Nephron (organoid): ENCODE measurements around the gene SMIM38.

Source experiments
- H3K27ac Mint-ChIP-seq, 3 experiments: 2 replicates each; pipeline ENCODE4 v1.8.0; 2020; ENCODE audit warnings: mixed read lengths in 3 of 3, mild to moderate bottlenecking in 2 of 3, moderate library complexity in 1 of 3
- H3K27me3 Mint-ChIP-seq: 2 replicates; pipeline ENCODE4 v1.8.0; 2021; ENCODE audit warnings: low read depth, mild to moderate bottlenecking, moderate library complexity, mixed read lengths
- H3K36me3 Mint-ChIP-seq: 2 replicates; pipeline ENCODE4 v1.8.0; 2020; ENCODE audit warnings: low read depth, mixed read lengths
- H3K4me1 Mint-ChIP-seq: 2 replicates; pipeline ENCODE4 v1.8.0; 2020; ENCODE audit warnings: mixed read lengths
- H3K4me3 Mint-ChIP-seq, 3 experiments: 2 replicates each; pipeline ENCODE4 v1.8.0; 2020; ENCODE audit warnings: mild to moderate bottlenecking in 3 of 3, mixed read lengths in 3 of 3, moderate library complexity in 2 of 3
- H3K9me3 Mint-ChIP-seq: 2 replicates; pipeline ENCODE4 v1.8.0; 2020; ENCODE audit warnings: mixed read lengths
- CTCF ChIP-seq, 3 experiments: fragments of 200-600 bp; sonication (generic); IDR thresholded peaks; one replicate each; pipeline ENCODE4 v1.5.0; 2021; ENCODE audit warnings: antibody characterized with exemption in 3 of 3; ENCODE audit not compliant: unreplicated experiment in 3 of 3

Gene SMIM38

GRCh38 chr11:69123593-69124545, 31.9 kb upstream of the SMIM38 start:
- no peak overlapping the region for H3K27ac Mint-ChIP-seq
- peaks cover 7% of the 10 kb centered on the region for H3K9me3 Mint-ChIP-seq
- H3K4me3 Mint-ChIP-seq, result no peak overlapping the region
- H3K36me3 Mint-ChIP-seq, result no peaks in the 10 kb centered on the region
- H3K27me3 Mint-ChIP-seq, result no peaks in the 10 kb centered on the region
- TF ChIP-seq CTCF (IDR thresholded peaks at IDR 0.05; ENCODE audit: unreplicated experiment in 3 of 3), result no peak
- peaks cover 5% of the 10 kb centered on the region for H3K4me1 Mint-ChIP-seq

GRCh38 chr11:69125861-69126260, 29.9 kb upstream of the SMIM38 start:
- Mint-ChIP-seq H3K27me3 (no peaks in the 10 kb centered on the region), H3K4me1 (peaks cover 5% of the 10 kb centered on the region), H3K36me3 (no peaks in the 10 kb centered on the region), H3K9me3 (peaks cover 7% of the 10 kb centered on the region), H3K4me3 (no peak overlapping the region), H3K27ac (no peak overlapping the region)
- TF ChIP-seq CTCF (IDR thresholded peaks at IDR 0.05; ENCODE audit: unreplicated experiment in 3 of 3), result no peak

- Mint-ChIP-seq H3K9me3 (peaks cover 7% of the 10 kb centered on the region), H3K4me3 (no peak overlapping the region), H3K27me3 (no peaks in the 10 kb centered on the region), H3K36me3 (no peaks in the 10 kb centered on the region), H3K4me1 (peaks cover 5% of the 10 kb centered on the region), H3K27ac (no peak overlapping the region)
- TF ChIP-seq CTCF (IDR thresholded peaks at IDR 0.05; ENCODE audit: unreplicated experiment in 3 of 3), result no peak
Measured at GRCh38 chr11:69126286-69126685, 29.4 kb upstream of the SMIM38 start.

- H3K4me1 Mint-ChIP-seq, result peaks cover 5% of the 10 kb centered on the region
- no peak for TF ChIP-seq CTCF (IDR thresholded peaks at IDR 0.05; ENCODE audit: unreplicated experiment in 3 of 3)
- peaks cover 7% of the 10 kb centered on the region for H3K9me3 Mint-ChIP-seq
- no peak overlapping the region for H3K4me3 Mint-ChIP-seq
- H3K27ac Mint-ChIP-seq, result no peak overlapping the region
- H3K27me3 Mint-ChIP-seq, result no peaks in the 10 kb centered on the region
- H3K36me3 Mint-ChIP-seq, result no peaks in the 10 kb centered on the region
Measured at GRCh38 chr11:69127081-69127850, 28.5 kb upstream of the SMIM38 start.

GRCh38 chr11:69127884-69128283, 27.9 kb upstream of the SMIM38 start:
- no peaks in the 10 kb centered on the region for H3K27me3 Mint-ChIP-seq
- no peaks in the 10 kb centered on the region for H3K36me3 Mint-ChIP-seq
- H3K4me1 Mint-ChIP-seq, result peaks cover 5% of the 10 kb centered on the region
- TF ChIP-seq CTCF (IDR thresholded peaks at IDR 0.05; ENCODE audit: unreplicated experiment in 3 of 3), result no peak
- H3K9me3 Mint-ChIP-seq, result peaks cover 7% of the 10 kb centered on the region
- no peak overlapping the region for H3K4me3 Mint-ChIP-seq
- no peak overlapping the region for H3K27ac Mint-ChIP-seq
